NCI-H510A treated with DMSO at 0.1 percent for 48 hours (cell line): ENCODE results near the gene OGFOD3.

Experiments used
- DNase-seq: peaks from one replicate; lab custom pipeline; 2025; lab: John Stamatoyannopoulos, UW

Gene OGFOD3

DNA sequence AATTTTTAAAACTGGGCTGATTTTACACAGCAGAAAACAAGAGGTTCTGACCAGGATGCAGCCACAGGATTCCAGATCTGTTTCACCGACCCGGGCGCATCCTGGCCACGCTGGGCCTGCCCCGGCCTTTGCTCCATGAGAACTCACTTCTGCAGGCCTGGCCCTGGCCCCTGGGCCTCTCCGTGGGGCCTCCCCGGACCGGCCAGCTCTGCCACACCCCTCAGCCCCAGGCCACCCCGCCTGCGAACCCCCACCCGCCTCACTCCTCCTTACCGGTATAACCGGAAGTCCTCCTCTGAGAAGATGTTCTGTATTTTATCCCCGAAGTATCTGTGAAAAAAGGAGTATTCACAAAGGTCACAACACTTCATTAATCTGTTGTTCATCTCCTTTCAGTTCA is 13.3 kb downstream of the OGFOD3 start:
- DNase-seq: no peak

GRCh38 chr17:82403662-82404660 is 14.4 kb downstream of the OGFOD3 start:
- no peak for DNase-seq

- no peak for DNase-seq
Observed at GRCh38 chr17:82402865-82403264, 15.5 kb downstream of the OGFOD3 start.

GRCh38 chr17:82400830-82401229 is 17.6 kb downstream of the OGFOD3 start:
- DNase-seq: no peak

DNA sequence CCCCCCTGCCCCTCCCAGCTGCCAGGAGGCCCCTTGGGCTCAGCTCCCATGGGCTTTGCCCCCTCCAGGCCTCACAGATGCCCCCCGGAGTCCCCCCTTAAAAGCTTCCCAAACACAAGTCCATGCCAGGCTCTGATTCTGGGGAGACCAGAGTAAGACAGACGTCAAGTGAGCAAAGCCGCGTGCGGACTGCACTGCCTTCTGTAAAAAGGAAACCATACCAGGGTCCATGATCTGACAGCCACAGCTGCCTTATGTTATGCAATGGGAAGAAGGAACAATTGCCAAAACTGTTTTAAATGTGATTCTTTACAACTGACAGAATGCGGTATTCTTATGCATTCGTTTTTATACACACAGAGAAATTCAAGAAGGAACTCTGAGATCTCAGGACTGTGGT is 18.2 kb downstream of the OGFOD3 start:
- no peak for DNase-seq

- peak; percentile 72 for DNase-seq
Observed at GRCh38 chr17:82399601-82400101, 18.7 kb downstream of the OGFOD3 start.

DNA sequence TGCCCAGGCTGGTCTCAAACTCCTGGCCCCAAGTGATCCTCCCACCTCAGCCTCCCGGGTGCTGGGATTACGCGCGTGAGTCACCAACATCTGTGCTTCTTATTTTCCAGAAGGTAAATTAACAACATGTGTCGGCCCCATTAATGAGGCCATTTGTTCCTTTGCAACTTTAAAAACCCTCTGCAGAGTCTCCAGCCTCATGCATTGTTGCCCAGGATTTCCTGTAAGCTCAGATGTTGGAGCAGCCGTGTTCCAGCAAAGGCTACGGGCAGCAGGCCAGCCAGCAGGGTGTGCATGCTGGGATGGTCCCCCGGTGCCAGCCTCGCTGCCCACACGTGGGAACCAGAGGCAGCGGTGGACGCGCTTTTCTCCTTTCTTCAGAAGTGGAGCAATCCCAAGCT is 19.3 kb downstream of the OGFOD3 start:
- DNase-seq: no peak

DNA sequence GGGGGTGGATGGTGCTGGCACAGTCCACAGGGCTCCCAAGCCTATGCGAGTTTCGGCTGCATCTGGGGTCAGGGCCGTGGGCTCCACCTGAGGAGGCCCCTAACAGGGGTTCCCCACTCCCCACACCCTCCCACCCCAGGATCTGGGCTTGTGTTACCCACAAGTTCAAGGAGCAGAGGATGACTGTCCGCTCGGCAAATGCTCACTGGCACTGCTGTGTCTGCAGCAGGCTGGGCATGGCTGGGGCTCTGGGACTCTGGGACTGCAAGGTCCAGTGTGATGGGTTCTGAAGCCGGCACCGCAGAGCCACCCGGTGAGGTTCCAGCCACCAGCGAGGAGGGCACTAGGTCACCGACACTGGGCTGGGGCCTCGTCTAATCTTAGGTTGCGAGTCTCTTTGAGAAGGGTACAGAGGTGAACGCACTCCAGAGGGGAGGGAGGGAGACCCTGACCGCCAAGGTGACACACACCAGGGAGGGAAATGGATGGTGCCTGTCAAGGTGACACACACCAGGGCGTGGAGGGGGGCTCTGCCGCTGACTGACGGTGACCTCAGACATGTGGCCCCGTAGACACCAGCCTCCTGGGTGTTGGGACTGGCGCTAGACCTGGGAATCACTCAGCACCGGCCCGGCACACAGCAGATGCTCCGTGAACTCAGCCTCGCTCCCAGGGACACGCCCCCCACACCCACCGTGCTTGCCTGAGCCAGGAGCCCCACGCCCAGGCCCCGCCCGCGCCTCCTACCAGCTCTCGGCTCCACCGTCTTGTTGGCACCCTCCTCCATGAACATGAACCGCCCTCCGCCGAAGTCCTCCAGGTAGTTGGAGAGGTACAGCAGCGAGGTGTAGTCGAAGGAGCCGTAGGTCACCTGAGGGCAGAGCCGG is 20.7 kb downstream of the OGFOD3 start:
- DNase-seq: peak; percentile 32

DNA sequence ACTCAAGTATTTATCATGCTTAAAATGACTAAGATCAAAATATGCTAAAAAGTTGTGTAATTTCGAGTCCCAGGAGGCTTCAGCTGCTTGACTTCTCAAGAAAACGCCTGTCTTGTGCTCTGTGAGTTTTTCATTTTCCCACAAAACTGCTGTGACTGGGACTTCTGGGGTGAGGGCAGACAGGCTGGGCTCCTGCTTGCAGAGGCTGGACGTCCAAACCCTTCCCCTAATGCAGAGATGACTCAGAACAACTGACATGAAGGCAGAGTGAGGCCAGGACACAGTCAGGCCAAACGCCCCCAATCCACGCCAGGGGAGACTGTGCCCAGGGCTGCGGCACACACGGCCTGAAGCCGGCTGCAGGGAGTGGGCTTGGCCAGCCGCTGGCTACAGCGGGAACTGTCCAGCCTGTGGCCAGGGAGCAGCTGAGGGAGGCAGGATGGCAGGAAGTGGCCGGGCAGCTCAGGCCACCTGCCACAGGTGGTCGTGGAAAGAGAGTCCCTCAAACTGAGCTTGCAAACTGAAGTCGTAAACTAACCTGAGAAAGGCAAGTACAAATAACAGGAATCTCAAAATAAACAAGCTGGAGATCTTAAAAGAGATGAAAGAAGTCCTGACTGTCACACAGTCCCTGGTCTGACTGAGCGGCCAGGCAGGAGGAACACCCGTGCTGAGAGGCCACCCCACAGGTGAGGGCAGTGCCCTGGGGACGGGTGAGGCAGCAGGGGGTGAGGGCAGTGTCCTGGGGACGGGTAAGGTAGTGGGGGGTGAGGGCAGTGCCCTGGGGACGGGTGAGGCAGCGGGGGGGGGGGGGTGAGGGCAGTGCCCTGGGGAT is 21.6 kb downstream of the OGFOD3 start:
- no peak for DNase-seq

- no peak for DNase-seq
Observed at GRCh38 chr17:82394278-82394677, 24.1 kb downstream of the OGFOD3 start.

DNA sequence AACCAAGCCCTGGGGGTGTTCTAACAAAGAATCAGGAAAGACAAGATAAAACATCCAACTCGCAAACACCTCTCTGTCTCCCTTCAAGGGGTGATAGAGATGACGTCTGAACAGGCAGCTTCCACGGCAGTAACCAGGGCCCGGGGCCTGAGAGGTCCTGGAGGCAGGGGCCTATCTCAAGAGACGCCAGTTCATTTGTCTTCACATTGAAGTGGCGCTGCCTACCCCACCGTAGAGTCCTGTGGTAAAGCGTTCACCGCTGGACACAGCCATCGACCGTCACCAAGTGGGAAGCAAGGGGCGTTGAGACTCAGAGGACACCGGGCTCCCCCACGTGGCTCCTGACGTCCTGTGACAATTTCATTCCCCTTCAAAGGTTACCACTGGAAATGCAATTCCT is 25.4 kb downstream of the OGFOD3 start:
- no peak for DNase-seq

- DNase-seq: no peak
Observed at GRCh38 chr17:82392209-82392920, 26.0 kb downstream of the OGFOD3 start.

GRCh38 chr17:82391496-82392066 is 26.8 kb downstream of the OGFOD3 start:
- DNase-seq: no peak

DNA sequence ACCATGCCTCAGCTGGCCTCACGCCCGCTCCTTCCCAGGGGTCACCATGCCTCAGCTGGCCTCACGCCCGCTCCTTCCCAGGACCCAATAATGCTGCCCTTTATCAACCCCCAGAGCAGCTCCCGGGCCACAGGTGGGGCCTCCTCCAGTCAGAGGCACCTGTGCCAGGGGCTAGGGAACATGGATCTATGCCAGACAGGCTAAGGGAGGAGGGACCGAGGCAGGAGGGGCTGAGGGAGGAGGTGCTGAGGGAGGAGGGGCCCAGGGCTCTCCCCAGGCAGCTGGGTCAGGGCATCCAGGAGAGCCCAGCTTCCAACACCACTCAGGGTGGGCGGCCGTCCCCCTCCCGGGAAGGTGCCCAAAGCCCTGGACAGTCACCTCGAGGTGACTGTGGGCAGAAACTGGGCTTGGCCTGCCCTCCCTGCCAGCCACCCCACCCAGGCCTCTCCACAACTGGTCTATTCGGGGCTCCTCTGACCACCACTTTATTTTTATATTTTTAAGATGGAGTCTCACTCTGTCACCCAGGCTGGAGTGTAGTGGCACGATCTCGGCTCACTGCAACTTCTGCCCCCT is 27.4 kb downstream of the OGFOD3 start:
- no peak for DNase-seq

GRCh38 chr17:82390015-82390859 is 28.1 kb downstream of the OGFOD3 start:
- no peak for DNase-seq

- DNase-seq: no peak
Observed at GRCh38 chr17:82389379-82389778, 29.0 kb downstream of the OGFOD3 start.

GRCh38 chr17:82388922-82389283 is 29.5 kb downstream of the OGFOD3 start:
- DNase-seq: no peak

- DNase-seq: no peak
Observed at GRCh38 chr17:82388223-82388921, 30.0 kb downstream of the OGFOD3 start.

GRCh38 chr17:82387705-82388106 is 30.7 kb downstream of the OGFOD3 start:
- no peak for DNase-seq
